HepG2 (cell line): ENCODE results near the gene PIK3C2B. TPM values are rescaled to one million over a fixed set of nuclear protein-coding genes. Genes with fewer than 3 reads are reported as not detected.
A peak's percentile ranks its signal among the peaks of the same experiment; 100 is the strongest.

Experiments used
- ATAC-seq: fragments of 200-7000 bp; cut with Tn5 transposase; 3 replicates; pipeline ENCODE4 v1.9.1; 2020; ENCODE audit warnings: mild to moderate bottlenecking, moderate library complexity
- BruUV-seq: library from RNA; stranded (reverse); fragments of 400-500 nt; replicated peaks from 2 replicates; lab custom pipeline; 2021; lab: Mats Ljungman, UMichigan
- CTCF ChIA-PET: fragments of 300-600 bp; formaldehyde crosslinking; extraction: SDS; loops from one replicate; lab custom pipeline; 2021; ENCODE audit warnings: low total read pairs, inconsistent platforms, low intra/inter-chr PET ratio; lab: Yijun Ruan, JAX
- POLR2A ChIA-PET: fragments of 350-600 bp; sonication (Branson Sonifier 250); formaldehyde crosslinking; loops from one replicate; lab custom pipeline; 2020; ENCODE audit warnings: antibody characterized with exemption, inconsistent platforms; lab: Yijun Ruan, JAX
- DNase-seq: peaks from one replicate; pipeline ENCODE4 v3.0.0-alpha.2; 2015; ENCODE audit warnings: low spot score
- FAIRE-seq: peaks from 3 replicates; lab custom pipeline; 2011; peaks lifted over from hg19 to GRCh38; lab: Jason Lieb, UNC
- H2AFZ ChIP-seq: one replicate; pipeline ENCODE4 v1.6.1; 2011; ENCODE audit warnings: low read length, inconsistent platforms
- H3K27ac ChIP-seq: fragments of 300-600 bp; 3 replicates; pipeline ENCODE4 v1.8.0; 2011; ENCODE audit warnings: mixed run types, mild to moderate bottlenecking, mixed read lengths, low read length, inconsistent platforms; ENCODE audit not compliant: insufficient read depth; ENCODE audit errors: extremely low read length
- H3K27me3 ChIP-seq, 2 experiments: fragments of 200-600 bp in 1 of 2; 2 replicates in 1 of 2; 3 replicates in 1 of 2; pipeline versions ENCODE4 v1.6.0 to v1.8.0; 2011; ENCODE audit warnings: low read length in 2 of 2, mild to moderate bottlenecking in 2 of 2, moderate library complexity in 2 of 2, inconsistent platforms in 1 of 2; ENCODE audit not compliant: insufficient read depth in 2 of 2, control insufficient read depth in 1 of 2
- H3K36me3 ChIP-seq, 2 experiments: fragments of 200-600 bp in 1 of 2; replicated peaks in 1 of 2; 2 replicates in 1 of 2; 3 replicates in 1 of 2; pipeline versions ENCODE4 v1.5.1 to v1.8.0; 2011; ENCODE audit warnings: low read length in 2 of 2, inconsistent platforms in 1 of 2; ENCODE audit not compliant: insufficient read depth in 2 of 2, control insufficient read depth in 1 of 2
- H3K4me1 ChIP-seq: 2 replicates; pipeline ENCODE4 v1.5.1; 2012; ENCODE audit warnings: low read length, inconsistent platforms; ENCODE audit not compliant: insufficient read depth
- H3K4me2 ChIP-seq: 2 replicates; pipeline ENCODE4 v1.6.0; 2011; ENCODE audit warnings: low read depth, low read length, inconsistent platforms
- H3K4me3 ChIP-seq, 3 experiments: fragments of 200-600 bp in 1 of 3; sonication (generic), shearing (Covaris generic) in 1 of 3; replicated peaks in 1 of 3; 2 replicates each; pipeline ENCODE4 v1.5.1; 2011 to 2016; ENCODE audit warnings: low read length in 3 of 3, inconsistent platforms in 2 of 3, low read depth in 2 of 3, mild to moderate bottlenecking in 2 of 3, control low read depth in 1 of 3, mixed read lengths in 1 of 3; ENCODE audit not compliant: insufficient read depth in 1 of 3
- H3K79me2 ChIP-seq: one replicate; pipeline ENCODE4 v1.6.1; 2011; ENCODE audit warnings: low read length, inconsistent platforms; ENCODE audit not compliant: insufficient read depth
- H3K9ac ChIP-seq: 2 replicates; pipeline ENCODE4 v1.6.0; 2011; ENCODE audit warnings: mild to moderate bottlenecking, low read depth, low read length, inconsistent platforms; ENCODE audit not compliant: insufficient read depth
- H3K9me3 ChIP-seq: 2 replicates; pipeline ENCODE4 v1.5.1; 2012; ENCODE audit warnings: mild to moderate bottlenecking, low read length
- H4K20me1 ChIP-seq: 2 replicates; pipeline ENCODE4 v1.6.0; 2011; ENCODE audit warnings: inconsistent platforms, mild to moderate bottlenecking, low read length, moderate library complexity; ENCODE audit not compliant: insufficient read depth
- CCDC6 ChIP-seq: sonication (generic); formaldehyde crosslinking; IDR thresholded peaks from 2 replicates; pipeline ENCODE4 v1.8.1; 2022; ENCODE audit warnings: mild to moderate bottlenecking, missing genetic modification reagents, moderate library complexity
- EED ChIP-seq: sonication (generic); formaldehyde crosslinking; IDR thresholded peaks from 2 replicates; pipeline ENCODE4 v1.5.0; 2020; ENCODE audit warnings: mild to moderate bottlenecking, missing genetic modification reagents
- NR2F6 ChIP-seq, 2 experiments: IDR thresholded peaks; 2 replicates each; pipeline ENCODE4 v1.6.1; 2016; ENCODE audit warnings: antibody characterized with exemption in 1 of 2, mild to moderate bottlenecking in 1 of 2
- PPARG ChIP-seq: conservative IDR thresholded peaks from 2 replicates; pipeline ENCODE4 v1.6.1; 2016; ENCODE audit warnings: missing biosample characterization, missing genetic modification reagents
- SMC3 ChIP-seq: IDR thresholded peaks from 2 replicates; pipeline ENCODE4 v1.6.1; 2011; ENCODE audit warnings: low read length, improper control_type of control experiment
- ZBTB38 ChIP-seq: sonication (generic); formaldehyde crosslinking; IDR thresholded peaks from 2 replicates; pipeline ENCODE4 v1.5.1; 2020; ENCODE audit warnings: mild to moderate bottlenecking, missing genetic modification reagents
- ZNF431 ChIP-seq: sonication (generic); formaldehyde crosslinking; IDR thresholded peaks from 2 replicates; pipeline ENCODE4 v1.9.0; 2022; ENCODE audit warnings: missing genetic modification reagents, low read depth, mild to moderate bottlenecking, borderline replicate concordance
- ZNF589 ChIP-seq: sonication (generic); formaldehyde crosslinking; conservative IDR thresholded peaks from 2 replicates; pipeline ENCODE4 v1.8.0; 2022; ENCODE audit warnings: mild to moderate bottlenecking, moderate library complexity, missing genetic modification reagents
- ZNF746 ChIP-seq: sonication (generic); formaldehyde crosslinking; IDR thresholded peaks from 2 replicates; pipeline ENCODE4 v1.8.0; 2022; ENCODE audit warnings: mild to moderate bottlenecking, missing genetic modification reagents
- ZSCAN22 ChIP-seq: sonication (generic); formaldehyde crosslinking; IDR thresholded peaks from 2 replicates; pipeline ENCODE4 v1.4.0; 2020; ENCODE audit warnings: mild to moderate bottlenecking, missing genetic modification reagents
- WGBS: methylation state at CpG from one replicate; pipeline ENCODE4 v1.1.6; 2017; ENCODE audit warnings: low lambda C conversion rate; 5-methylcytosine and 5-hydroxymethylcytosine counted together
- in situ Hi-C: cut with HindIII; loops from 2 replicates; pipeline ENCODE4 v1.10.0; 2017; ENCODE audit warnings: low pct_unique_long_range_greater_than_20kb; ENCODE audit not compliant: extremely low pct_ligation_motif_present
- intact Hi-C: fragments of 100-400 bp; cut with micrococcal nuclease; formaldehyde crosslinking; loops from one replicate; pipeline ENCODE4 v1.10.0; 2022; ENCODE audit not compliant: unreplicated experiment
- polyA plus RNA-seq, 8 experiments: library from polyadenylated mRNA; depleted of rRNA in 3 of 8; stranded (reverse) in 7 of 8; unstranded in 1 of 8; fragments of >200 nt; fragmentation: Illumina TruSeq in 4 of 8; extraction: Trizol in 4 of 8; gene quantifications; 2 replicates each; pipeline versions ENCODE4 v1.2.1 to v1.2.3, GENCODE V29; 2011 to 2016; ENCODE audit warnings: low read depth in 4 of 8, missing spikeins in 1 of 8, mixed read lengths in 1 of 8; ENCODE audit not compliant: insufficient read depth in 1 of 8
- total RNA-seq, 5 experiments: library from RNA; depleted of rRNA; stranded (reverse); fragments of >200 nt; fragmentation: Illumina TruSeq; extraction: Trizol; gene quantifications; 2 replicates each; pipeline ENCODE4 v1.2.3, GENCODE V29; 2016; ENCODE audit warnings: low read depth in 1 of 5
- TF ChIP-seq, protein P1 (sequence below): IDR thresholded peaks from 2 replicates; pipeline ENCODE4 v1.6.1; 2018; ENCODE audit warnings: missing genetic modification reagents
- TF ChIP-seq, protein P2 (sequence below): sonication (generic); formaldehyde crosslinking; IDR thresholded peaks from 2 replicates; pipeline ENCODE4 v1.8.0; 2022; ENCODE audit warnings: missing genetic modification reagents, mild to moderate bottlenecking, moderate library complexity, borderline replicate concordance
- TF ChIP-seq, protein P3 (sequence below): sonication (generic); formaldehyde crosslinking; IDR thresholded peaks from 2 replicates; pipeline ENCODE4 v1.5.0; 2020; ENCODE audit warnings: missing genetic modification reagents
- TF ChIP-seq, protein P4 (sequence below): sonication (generic); formaldehyde crosslinking; IDR thresholded peaks from 2 replicates; pipeline ENCODE4 v1.5.1; 2020; ENCODE audit warnings: missing genetic modification reagents, mild to moderate bottlenecking, borderline replicate concordance

The PIK3C2B gene
- total and polyA plus RNA-seq, 2 of the 13 experiments (the other 11 are each of a cell fraction or from before 2014, with no cell fraction given): 3.4 to 4.5 TPM

DNA sequence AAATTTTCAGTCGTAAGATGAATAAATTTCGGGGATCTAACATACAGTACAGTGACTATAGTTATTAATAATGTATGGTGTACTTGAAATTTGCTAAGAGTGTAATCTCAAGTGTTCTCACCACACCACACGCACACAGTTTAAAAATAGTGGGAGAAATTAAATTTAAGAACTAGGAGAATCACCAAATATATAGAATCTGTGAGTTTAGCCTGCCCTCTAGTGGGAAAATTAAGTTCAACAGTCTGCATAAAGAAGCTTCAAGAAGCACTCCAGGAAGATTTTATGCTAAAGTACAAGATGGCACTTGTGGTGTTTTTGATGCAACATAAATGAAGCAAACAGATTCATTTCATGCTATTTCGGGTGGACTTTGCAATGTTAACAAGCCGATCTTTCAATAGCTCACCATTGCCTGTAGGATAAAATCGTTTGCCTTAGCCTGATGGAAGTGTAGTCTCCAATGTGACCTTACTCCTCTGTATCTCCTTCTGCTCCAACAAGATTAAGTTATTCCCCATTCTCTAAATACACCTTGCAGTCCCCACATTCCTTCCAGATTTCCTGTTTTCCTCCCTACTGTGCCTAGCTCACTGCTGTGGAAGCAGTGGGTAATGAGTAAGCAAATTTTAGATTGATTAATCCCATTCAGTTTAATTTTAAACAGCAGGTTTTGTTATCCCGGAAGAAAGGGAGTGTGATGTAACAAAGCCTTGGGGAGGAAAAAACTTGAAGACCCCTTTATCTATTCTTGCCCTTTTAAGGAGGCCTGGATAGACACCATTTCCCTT lies 8.7 kb upstream of the PIK3C2B start (continued):
- TF ChIP-seq, protein P1, sequence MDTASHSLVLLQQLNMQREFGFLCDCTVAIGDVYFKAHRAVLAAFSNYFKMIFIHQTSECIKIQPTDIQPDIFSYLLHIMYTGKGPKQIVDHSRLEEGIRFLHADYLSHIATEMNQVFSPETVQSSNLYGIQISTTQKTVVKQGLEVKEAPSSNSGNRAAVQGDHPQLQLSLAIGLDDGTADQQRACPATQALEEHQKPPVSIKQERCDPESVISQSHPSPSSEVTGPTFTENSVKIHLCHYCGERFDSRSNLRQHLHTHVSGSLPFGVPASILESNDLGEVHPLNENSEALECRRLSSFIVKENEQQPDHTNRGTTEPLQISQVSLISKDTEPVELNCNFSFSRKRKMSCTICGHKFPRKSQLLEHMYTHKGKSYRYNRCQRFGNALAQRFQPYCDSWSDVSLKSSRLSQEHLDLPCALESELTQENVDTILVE (CRISPR knock-in tag): 0 out of 2 replicates have a peak, but pooled peaks have one; percentile 4
- no peak for TF ChIP-seq ZNF589 (CRISPR knock-in tag)
- no peak for TF ChIP-seq EED (CRISPR knock-in tag)
- peak; percentile 64 for TF ChIP-seq SMC3

DNA sequence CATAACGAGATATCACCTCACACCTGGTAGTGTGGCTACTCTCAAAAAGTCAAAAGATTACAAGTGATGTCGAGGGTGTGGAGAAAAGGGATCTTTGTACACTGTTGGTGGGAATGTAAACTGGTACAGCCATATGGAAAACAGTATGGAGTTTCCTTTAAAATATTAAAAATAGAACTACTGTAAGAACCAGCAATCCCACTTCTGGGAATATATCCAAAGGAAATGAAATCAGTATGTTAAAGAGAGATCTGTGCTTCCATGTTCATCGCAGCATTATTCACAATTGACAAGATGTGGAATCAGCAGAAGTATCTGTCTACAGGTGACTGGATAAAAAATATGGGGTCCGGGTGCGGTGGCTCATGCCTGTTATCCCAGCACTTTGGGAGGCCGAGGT lies 7.6 kb upstream of the PIK3C2B start:
- 34% methylated on average over 6 of the region's 6 CpGs for WGBS
- CTCF ChIA-PET: interaction anchor here (1.2 to 5.8 kb wide), 3 partner anchors 56 to 104 kb away, joined by 5 to 78 read pairs (median 28); no protein-coding TSS in a partner anchor
- Histone ChIP-seq H3K27ac (no peak overlapping the region), H3K9me3 (no peaks in the 10 kb centered on the region), H3K4me2 (no peak overlapping the region), H3K36me3 (no peaks in the 10 kb centered on the region), H3K9ac (no peak overlapping the region), H3K4me3 (no peak overlapping the region), H3K27me3 (peaks cover 0 to 28% of the 10 kb centered on the region in 2 experiments; a peak in 4 of 5 replicates), H4K20me1 (no peaks in the 10 kb centered on the region), H2AFZ (no peak overlapping the region), H3K79me2 (no peaks in the 10 kb centered on the region), H3K4me1 (peaks cover 29% of the 10 kb centered on the region)
- TF ChIP-seq ZSCAN22 (CRISPR knock-in tag) (no peak), ZNF431 (CRISPR knock-in tag) (no peak), CCDC6 (no peak), PPARG (CRISPR knock-in tag) (no peak), NR2F6 (IDR thresholded peaks at IDR 0.05) (no peak), NR2F6 (CRISPR knock-in tag; IDR thresholded peaks at IDR 0.05) (no peak), ZNF746 (no peak), ZBTB38 (CRISPR knock-in tag) (no peak)
- TF ChIP-seq, protein P2, sequence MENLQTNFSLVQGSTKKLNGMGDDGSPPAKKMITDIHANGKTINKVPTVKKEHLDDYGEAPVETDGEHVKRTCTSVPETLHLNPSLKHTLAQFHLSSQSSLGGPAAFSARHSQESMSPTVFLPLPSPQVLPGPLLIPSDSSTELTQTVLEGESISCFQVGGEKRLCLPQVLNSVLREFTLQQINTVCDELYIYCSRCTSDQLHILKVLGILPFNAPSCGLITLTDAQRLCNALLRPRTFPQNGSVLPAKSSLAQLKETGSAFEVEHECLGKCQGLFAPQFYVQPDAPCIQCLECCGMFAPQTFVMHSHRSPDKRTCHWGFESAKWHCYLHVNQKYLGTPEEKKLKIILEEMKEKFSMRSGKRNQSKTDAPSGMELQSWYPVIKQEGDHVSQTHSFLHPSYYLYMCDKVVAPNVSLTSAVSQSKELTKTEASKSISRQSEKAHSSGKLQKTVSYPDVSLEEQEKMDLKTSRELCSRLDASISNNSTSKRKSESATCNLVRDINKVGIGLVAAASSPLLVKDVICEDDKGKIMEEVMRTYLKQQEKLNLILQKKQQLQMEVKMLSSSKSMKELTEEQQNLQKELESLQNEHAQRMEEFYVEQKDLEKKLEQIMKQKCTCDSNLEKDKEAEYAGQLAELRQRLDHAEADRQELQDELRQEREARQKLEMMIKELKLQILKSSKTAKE (CRISPR knock-in tag): no peak
- TF ChIP-seq, protein P3, sequence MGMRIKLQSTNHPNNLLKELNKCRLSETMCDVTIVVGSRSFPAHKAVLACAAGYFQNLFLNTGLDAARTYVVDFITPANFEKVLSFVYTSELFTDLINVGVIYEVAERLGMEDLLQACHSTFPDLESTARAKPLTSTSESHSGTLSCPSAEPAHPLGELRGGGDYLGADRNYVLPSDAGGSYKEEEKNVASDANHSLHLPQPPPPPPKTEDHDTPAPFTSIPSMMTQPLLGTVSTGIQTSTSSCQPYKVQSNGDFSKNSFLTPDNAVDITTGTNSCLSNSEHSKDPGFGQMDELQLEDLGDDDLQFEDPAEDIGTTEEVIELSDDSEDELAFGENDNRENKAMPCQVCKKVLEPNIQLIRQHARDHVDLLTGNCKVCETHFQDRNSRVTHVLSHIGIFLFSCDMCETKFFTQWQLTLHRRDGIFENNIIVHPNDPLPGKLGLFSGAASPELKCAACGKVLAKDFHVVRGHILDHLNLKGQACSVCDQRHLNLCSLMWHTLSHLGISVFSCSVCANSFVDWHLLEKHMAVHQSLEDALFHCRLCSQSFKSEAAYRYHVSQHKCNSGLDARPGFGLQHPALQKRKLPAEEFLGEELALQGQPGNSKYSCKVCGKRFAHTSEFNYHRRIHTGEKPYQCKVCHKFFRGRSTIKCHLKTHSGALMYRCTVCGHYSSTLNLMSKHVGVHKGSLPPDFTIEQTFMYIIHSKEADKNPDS (CRISPR knock-in tag): no peak
- TF ChIP-seq, protein P4, sequence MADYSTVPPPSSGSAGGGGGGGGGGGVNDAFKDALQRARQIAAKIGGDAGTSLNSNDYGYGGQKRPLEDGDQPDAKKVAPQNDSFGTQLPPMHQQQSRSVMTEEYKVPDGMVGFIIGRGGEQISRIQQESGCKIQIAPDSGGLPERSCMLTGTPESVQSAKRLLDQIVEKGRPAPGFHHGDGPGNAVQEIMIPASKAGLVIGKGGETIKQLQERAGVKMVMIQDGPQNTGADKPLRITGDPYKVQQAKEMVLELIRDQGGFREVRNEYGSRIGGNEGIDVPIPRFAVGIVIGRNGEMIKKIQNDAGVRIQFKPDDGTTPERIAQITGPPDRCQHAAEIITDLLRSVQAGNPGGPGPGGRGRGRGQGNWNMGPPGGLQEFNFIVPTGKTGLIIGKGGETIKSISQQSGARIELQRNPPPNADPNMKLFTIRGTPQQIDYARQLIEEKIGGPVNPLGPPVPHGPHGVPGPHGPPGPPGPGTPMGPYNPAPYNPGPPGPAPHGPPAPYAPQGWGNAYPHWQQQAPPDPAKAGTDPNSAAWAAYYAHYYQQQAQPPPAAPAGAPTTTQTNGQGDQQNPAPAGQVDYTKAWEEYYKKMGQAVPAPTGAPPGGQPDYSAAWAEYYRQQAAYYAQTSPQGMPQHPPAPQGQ (CRISPR knock-in tag): no peak
- no TSS peak for BruUV-seq
- no peak for ATAC-seq
- in situ Hi-C loops: loop anchor here (5.0 kb wide), 1 partner anchor 55 kb away; no protein-coding TSS in a partner anchor
- no peak for DNase-seq
- FAIRE-seq: no peak
- intact Hi-C loops: loop anchor here (10.0 kb wide), 1 partner anchor 357 kb away; no protein-coding TSS in a partner anchor
- POLR2A ChIA-PET: interaction anchor here (1.4 to 1.5 kb wide), 2 partner anchors 14 to 56 kb away, joined by 6 read pairs; partner anchors contain the start of gene MDM4
